IPS-18c (cell line): ENCODE results near the gene PKD1.

Source experiments
- H3K4me3 ChIP-seq: 2 replicates; pipeline ENCODE4 v1.7.0; 2013; ENCODE audit warnings: low read depth, mild to moderate bottlenecking, low read length, moderate library complexity; ENCODE audit not compliant: insufficient read depth
- H3K9me3 ChIP-seq: one replicate; pipeline ENCODE4 v1.6.1; 2013; ENCODE audit warnings: mild to moderate bottlenecking, low read length, moderate library complexity; ENCODE audit not compliant: control insufficient read depth, insufficient read depth

Gene PKD1

GRCh38 chr16:2040787-2041522 lies 94.7 kb downstream of the PKD1 start:
- Histone ChIP-seq H3K4me3 (no peak overlapping the region), H3K9me3 (no peaks in the 10 kb centered on the region)

- no peak overlapping the region for H3K4me3 ChIP-seq
- H3K9me3 ChIP-seq, result no peaks in the 10 kb centered on the region
These were observed 95.5 kb downstream of the PKD1 start for GRCh38 chr16:2040041-2040786.

GRCh38 chr16:2039274-2040031 lies 96.2 kb downstream of the PKD1 start:
- Histone ChIP-seq H3K9me3 (no peaks in the 10 kb centered on the region), H3K4me3 (no peak overlapping the region)
